ENCODE data around the gene CSAG1. TPM values are rescaled to one million over a fixed set of nuclear protein-coding genes. Genes with fewer than 3 reads are reported as not detected.
"Not testable (repeated sequence)": the region's sequence is repeated elsewhere in the genome, so short reads cannot be mapped to it uniquely, and the experiment has no call there.

Gene CSAG1, protein sequence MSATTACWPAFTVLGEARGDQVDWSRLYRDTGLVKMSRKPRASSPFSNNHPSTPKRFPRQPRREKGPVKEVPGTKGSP
- not detected for total RNA-seq

DNA sequence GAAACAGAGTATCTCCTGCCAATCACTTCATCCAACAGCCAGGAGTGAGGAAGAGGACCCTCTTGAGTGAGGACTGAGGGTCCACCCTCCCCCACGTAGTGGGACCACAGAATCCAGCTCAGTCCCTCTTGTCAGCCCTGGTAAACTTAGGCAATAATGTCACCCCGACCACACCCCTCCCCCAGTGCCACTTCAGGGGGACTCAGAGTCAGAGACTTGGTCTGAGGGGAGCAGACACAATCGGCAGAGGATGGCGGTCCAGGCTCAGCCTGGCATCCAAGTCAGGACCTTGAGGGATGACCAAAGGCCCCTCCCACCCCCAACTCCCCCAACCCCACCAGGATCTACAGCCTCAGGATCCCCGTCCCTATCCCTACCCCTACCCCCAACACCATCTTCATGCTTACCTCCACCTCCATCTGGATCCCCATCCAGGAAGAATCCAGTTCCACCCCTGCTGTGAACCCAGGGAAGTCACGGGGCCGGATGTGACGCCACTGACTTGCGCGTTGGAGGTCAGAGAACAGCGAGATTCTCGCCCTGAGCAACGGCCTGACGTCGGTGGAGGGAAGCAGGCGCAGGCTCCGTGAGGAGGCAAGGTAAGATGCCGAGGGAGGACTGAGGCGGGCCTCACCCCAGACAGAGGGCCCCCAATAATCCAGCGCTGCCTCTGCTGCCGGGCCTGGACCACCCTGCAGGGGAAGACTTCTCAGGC lies at the start of gene CSAG1, which contains the start of gene MAGEA12:
TSS of gene CSAG1 (minus strand) at position 461 of the 715 bp plus-strand sequence. CDS start 1,261 bp downstream, outside the sequence.
TSS of gene MAGEA12 (plus strand) at position 497 of the 715 bp plus-strand sequence. CDS start 2,405 bp downstream, outside the sequence.
- CTCF ChIA-PET, result no interaction called here
- POLR2A ChIA-PET, result no interaction called here

DNA sequence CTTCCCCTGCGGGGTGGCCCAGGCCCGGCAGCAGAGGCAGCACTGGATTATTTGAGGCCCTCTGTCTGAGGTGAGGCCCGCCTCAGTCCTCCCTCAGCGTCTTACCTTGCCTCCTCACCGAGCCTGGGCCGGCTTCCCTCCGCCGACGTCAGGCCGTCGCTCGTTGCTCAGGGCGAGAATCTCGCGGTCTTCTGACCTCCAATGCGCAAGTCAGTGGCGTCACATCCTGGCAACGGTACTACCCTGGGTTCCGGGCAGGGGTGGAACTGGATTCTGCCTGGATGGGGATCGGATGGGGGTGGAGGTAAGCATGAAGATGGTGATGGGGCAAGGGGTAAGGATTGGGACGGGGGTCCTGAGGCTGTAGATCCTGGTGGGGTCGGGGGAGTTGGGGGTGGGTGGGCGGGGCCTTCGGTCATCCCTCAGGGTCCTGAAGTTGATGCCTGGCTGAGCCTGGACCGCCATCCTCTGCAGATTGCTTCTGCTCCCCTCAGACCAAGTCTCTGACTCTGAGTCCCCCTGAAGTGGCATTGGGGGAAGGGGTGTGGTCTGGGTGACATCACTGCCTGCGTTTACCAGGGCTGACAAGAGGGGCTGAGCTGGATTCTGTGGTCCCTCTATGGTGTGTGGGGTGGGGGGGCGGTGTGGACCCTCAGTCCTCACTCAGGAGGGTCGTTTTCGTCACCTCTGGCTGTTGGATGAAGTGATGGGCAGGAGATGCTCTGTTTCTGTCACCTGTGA lies 36.2 kb upstream of the CSAG1 start, which contains the start of gene MAGEA6:
TSS of gene MAGEA6 (minus strand) at position 141 of the 741 bp plus-strand sequence. CDS start 2,039 bp downstream, outside the sequence.
- CTCF ChIA-PET, POLR2A ChIA-PET: not testable (repeated sequence)

DNA sequence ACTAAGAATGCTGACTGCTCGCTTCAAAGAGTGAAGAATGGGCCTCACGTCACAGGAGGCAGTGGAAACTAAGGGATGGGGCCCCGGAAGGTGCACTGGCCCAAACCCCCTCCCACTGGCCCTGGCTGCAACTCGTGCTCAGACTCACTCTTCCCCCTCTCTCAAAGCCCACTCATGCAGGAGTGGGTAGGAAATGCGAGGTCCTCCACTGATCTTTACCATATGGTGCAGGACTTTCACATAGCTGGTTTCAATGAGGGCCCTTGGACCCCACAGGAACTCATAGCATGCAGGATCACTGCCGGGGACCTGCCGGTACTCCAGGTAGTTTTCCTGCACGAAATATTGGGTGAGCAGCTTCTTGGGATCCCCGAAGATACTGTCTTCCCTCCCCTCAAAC lies 33.0 kb upstream of the CSAG1 start:
- POLR2A ChIA-PET, CTCF ChIA-PET: not testable (repeated sequence)

DNA sequence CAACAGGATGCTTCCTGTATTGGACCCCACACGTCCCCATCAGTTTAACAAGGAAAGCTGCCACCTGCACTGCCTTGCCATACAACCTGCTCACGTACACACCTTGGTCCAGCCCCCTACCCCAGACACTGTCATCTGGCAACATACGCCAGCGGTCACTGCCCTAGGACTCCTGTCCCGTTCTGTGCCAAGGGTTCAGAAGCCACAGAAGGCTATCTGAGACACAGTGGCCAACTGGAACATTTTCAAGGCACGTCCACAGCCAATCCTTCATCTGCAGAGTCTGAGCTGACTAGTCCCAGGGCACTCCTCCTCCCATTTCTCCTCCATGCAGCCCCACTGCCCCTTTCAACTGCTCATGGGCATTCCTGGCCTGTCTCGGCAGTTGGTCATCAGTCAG lies 28.1 kb upstream of the CSAG1 start:
- CTCF ChIA-PET, result not testable (repeated sequence)

DNA sequence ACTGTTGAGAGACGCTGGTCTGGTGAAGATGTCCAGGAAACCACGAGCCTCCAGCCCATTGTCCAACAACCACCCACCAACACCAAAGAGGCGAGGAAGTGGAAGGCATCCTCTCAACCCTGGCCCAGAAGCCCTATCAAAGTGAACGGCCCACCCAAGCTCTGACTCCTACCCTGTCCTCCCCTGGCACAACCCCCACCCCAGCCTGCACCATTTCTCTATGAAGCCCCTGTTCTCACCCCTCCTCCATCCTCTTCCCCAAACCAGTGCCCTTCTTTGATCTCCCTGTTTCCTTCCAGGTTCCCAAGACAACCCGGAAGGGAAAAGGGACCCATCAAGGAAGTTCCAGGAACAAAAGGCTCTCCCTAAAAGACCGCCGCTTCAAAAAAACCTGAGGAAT lies 26.0 kb upstream of the CSAG1 start:
- CTCF ChIA-PET, POLR2A ChIA-PET: not testable (repeated sequence)

More for the DNA sequence above, 28.1 kb upstream of the CSAG1 start:
- POLR2A ChIA-PET, result not testable (repeated sequence)

DNA sequence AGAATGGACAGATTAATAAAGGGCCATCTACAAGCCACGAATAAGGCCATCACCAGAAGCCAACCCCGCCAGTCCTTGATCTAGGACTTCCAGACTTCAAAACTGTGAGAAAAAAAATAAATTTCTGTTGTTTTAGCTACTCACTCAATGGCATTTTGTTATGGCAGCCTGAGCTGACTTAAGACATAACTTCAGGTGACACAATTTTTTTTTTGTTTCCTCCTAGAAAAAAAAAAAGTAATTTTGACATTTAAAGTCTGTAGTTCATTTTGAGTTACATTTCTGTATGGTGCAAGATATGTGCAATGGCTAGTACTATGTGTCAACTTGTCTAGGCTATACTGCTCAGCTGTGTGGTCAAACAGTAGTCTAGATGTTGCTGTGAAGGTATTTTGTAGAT lies 25.4 kb upstream of the CSAG1 start, which contains the start of gene CSAG3:
TSS of gene CSAG3 (plus strand) at position 301 of the 400 bp plus-strand sequence.
- POLR2A ChIA-PET, CTCF ChIA-PET: not testable (repeated sequence)

DNA sequence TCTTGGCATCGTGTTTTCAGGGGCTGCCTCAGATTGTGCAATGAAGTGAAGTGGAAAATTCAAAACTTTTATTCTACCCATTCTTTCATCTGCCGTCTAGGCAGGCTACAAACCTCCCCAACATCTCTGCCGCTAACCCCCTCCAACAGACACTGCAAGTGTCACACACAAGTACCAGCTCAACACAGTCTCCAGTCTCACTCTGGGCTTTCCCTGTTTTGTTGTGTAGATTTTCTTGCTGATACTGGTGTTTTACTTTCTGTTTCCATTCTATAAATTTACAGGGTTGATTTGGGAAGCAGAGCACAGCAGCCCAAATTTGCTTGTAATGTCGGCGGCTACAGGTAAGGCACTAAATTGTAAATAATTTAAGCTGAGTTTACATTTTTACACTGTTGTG lies 21.4 kb upstream of the CSAG1 start:
- CTCF ChIA-PET, POLR2A ChIA-PET: not testable (repeated sequence)

DNA sequence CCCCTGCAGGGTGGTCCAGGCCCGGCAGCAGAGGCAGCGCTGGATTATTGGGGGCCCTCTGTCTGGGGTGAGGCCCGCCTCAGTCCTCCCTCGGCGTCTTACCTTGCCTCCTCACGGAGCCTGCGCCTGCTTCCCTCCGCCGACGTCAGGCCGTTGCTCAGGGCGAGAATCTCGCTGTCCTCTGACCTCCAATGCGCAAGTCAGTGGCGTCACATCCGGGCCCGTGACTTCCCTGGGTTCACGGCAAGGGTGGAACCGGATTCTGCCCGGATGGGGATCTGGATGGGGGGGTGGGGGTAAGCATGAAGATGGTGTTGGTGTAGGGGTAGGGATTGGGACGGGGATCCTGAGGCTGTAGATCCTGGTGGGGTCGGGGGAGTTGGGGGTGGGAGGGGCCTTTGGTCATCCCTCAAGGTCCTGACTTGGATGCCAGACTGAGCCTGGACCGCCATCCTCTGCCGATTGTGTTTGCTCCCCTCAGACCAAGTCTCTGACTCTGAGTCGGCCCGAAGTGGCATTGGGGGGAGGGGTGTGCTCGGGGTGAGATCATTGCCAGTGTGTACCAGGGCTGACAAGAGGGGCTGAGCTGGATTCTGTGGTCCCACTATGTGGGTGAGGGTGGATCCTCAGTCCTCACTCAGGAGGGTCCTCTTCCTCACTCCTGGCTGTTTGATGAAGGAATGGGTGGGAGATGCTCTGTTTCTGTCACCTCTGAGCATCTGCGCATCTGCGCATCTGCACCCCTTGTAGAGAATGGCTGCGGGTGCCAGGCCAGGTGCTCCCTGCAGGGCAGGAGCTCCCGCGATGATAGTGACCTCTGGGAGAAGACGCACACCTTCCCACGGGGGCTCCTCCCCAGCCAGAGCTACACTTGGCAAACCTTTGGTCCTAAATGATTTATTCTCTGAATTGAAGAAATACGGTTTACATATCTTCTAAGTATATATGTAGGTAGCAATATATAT lies 20.4 kb upstream of the CSAG1 start, which contains the start of gene MAGEA2:
TSS of gene MAGEA2 (minus strand) at position 157 of the 965 bp plus-strand sequence. CDS start 2,479 bp downstream, outside the sequence.
- CTCF ChIA-PET, POLR2A ChIA-PET: not testable (repeated sequence)

DNA sequence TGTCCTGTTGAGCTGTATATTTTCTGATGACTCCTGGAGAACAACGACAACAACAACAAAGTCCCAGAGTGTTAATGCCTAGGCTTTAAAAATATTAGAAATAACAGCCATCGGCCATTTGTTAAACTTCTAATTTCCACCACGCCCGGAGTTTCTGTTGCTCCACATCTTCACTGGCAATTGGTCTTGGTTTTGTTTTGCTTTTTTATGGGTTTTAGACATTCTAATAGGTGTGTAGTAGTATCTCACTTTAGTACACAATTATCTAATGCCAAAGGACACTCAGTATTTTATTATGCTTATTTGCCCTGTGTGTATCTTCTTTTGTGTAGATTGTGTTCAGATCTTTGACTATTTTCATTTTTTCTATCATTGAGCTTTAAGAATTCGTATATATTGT lies 5.0 kb upstream of the CSAG1 start:
- ChIA-PET CTCF (no interaction called here), POLR2A (no interaction called here)

DNA sequence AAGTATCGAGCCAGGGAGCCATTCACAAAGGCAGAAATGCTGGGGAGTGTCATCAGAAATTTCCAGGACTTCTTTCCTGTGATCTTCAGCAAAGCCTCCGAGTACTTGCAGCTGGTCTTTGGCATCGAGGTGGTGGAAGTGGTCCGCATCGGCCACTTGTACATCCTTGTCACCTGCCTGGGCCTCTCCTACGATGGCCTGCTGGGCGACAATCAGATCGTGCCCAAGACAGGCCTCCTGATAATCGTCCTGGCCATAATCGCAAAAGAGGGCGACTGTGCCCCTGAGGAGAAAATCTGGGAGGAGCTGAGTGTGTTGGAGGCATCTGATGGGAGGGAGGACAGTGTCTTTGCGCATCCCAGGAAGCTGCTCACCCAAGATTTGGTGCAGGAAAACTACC lies 3.0 kb upstream of the CSAG1 start:
- POLR2A ChIA-PET, CTCF ChIA-PET: not testable (repeated sequence)

DNA sequence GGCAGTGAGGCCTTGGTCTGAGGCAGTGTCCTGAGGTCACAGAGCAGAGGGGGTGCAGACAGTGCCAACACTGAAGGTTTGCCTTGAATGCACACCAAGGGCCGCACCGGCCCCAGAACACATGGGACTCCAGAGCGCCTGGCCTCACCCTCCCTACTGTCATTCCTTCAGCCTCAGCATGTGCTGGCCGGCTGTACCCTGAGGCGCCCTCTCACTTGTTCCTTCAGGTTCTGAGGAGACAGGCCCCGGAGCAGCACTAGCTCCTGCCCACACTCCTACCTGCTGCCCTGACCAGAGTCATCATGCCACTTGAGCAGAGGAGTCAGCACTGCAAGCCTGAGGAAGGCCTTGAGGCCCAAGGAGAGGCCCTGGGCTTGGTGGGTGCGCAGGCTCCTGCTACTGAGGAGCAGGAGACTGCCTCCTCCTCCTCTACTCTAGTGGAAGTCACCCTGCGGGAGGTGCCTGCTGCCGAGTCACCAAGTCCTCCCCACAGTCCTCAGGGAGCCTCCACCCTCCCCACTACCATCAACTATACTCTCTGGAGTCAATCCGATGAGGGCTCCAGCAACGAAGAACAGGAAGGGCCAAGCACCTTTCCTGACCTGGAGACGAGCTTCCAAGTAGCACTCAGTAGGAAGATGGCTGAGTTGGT lies 2.5 kb upstream of the CSAG1 start:
- CTCF ChIA-PET, result no interaction called here
- POLR2A ChIA-PET, result no interaction called here

DNA sequence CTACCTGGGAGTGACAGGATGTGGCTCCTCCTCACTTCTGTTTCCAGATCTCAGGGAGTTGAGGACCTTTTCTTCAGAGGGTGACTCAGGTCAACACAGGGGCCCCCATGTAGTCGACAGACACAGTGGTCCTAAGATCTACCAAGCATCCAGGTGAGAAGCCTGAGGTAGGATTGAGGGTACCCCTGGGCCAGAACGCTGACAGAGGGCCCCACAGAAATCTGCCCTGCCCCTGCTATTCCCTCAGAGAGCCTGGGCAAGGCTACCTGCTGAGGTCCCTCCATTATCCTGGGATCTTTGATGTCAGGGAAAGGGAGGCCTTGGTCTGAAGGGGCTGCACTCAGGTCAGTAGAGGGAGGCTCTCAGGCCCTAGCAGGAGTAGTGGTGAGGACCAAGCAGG lies 1.6 kb upstream of the CSAG1 start:
- ChIA-PET CTCF (no interaction called here), POLR2A (no interaction called here)

DNA sequence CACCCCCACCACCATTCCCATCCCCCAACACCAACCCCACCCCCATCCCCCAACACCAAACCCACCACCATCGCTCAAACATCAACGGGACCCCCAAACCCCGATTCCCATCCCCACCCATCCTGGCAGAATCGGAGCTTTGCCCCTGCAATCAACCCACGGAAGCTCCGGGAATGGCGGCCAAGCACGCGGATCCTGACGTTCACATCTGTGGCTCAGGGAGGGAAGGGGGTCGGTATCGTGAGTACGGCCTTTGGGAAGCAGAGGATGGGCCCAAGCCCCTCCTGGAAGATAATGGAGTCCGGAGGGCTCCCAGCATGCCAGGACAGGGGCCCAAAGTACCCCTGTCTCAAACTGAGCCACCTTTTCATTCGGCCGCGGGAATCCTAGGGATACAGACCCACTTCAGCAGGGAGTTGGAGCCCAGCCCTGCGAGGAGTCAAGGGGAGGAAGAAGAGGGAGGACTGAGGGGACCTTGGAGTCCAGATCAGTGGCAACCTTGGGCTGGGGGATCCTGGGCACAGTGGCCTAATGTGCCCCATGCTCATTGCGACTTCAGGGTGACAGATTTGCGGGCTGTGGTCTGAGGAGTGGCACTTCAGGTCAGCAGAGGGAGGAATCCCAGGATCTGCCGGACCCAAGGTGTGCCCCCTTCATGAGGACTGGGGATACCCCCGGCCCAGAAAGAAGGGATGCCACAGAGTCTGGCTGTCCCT lies 780 bp upstream of the CSAG1 start:
- POLR2A ChIA-PET, CTCF ChIA-PET: not testable (repeated sequence)

DNA sequence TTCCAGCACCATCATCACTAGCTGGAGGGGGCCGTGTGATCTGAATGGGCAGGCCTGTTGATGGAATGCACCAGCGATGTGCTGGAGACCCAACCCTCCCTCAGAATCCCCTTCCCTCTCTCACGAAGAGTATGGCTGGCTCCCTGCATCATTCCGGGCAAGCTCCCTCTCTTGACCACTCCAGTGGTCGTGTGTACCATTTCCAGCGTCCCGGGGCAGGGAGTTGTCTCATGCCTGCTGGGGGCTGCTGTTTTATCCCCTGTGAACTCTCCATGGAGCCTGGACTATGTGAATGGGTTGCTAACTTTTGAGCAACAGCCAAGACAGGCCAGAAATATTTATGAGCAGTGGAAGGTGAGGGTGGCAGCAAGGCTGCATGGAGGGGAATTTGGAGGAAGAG lies 8.1 kb downstream of the CSAG1 start:
- ChIA-PET POLR2A (no interaction called here), CTCF (no interaction called here)

DNA sequence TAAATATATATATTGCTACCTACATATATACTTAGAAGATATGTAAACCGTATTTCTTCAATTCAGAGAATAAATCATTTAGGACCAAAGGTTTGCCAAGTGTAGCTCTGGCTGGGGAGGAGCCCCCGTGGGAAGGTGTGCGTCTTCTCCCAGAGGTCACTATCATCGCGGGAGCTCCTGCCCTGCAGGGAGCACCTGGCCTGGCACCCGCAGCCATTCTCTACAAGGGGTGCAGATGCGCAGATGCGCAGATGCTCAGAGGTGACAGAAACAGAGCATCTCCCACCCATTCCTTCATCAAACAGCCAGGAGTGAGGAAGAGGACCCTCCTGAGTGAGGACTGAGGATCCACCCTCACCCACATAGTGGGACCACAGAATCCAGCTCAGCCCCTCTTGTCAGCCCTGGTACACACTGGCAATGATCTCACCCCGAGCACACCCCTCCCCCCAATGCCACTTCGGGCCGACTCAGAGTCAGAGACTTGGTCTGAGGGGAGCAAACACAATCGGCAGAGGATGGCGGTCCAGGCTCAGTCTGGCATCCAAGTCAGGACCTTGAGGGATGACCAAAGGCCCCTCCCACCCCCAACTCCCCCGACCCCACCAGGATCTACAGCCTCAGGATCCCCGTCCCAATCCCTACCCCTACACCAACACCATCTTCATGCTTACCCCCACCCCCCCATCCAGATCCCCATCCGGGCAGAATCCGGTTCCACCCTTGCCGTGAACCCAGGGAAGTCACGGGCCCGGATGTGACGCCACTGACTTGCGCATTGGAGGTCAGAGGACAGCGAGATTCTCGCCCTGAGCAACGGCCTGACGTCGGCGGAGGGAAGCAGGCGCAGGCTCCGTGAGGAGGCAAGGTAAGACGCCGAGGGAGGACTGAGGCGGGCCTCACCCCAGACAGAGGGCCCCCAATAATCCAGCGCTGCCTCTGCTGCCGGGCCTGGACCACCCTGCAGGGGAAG lies 19.4 kb downstream of the CSAG1 start, which contains the start of gene MAGEA2B:
TSS of gene MAGEA2B (plus strand) at position 814 of the 973 bp plus-strand sequence. CDS start 2,479 bp downstream, outside the sequence.
- CTCF ChIA-PET, POLR2A ChIA-PET: not testable (repeated sequence)

DNA sequence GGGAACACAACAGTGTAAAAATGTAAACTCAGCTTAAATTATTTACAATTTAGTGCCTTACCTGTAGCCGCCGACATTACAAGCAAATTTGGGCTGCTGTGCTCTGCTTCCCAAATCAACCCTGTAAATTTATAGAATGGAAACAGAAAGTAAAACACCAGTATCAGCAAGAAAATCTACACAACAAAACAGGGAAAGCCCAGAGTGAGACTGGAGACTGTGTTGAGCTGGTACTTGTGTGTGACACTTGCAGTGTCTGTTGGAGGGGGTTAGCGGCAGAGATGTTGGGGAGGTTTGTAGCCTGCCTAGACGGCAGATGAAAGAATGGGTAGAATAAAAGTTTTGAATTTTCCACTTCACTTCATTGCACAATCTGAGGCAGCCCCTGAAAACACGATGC lies 20.3 kb downstream of the CSAG1 start:
- CTCF ChIA-PET, POLR2A ChIA-PET: not testable (repeated sequence)

DNA sequence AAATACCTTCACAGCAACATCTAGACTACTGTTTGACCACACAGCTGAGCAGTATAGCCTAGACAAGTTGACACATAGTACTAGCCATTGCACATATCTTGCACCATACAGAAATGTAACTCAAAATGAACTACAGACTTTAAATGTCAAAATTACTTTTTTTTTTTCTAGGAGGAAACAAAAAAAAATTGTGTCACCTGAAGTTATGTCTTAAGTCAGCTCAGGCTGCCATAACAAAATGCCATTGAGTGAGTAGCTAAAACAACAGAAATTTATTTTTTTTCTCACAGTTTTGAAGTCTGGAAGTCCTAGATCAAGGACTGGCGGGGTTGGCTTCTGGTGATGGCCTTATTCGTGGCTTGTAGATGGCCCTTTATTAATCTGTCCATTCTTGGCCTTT lies 24.3 kb downstream of the CSAG1 start, which contains the start of gene CSAG2:
TSS of gene CSAG2 (minus strand) at position 101 of the 400 bp plus-strand sequence. CDS start 161 bp downstream, outside the sequence.
- POLR2A ChIA-PET, CTCF ChIA-PET: not testable (repeated sequence)
